Thoracic aorta (tissue), 2 donors: Measurements from ENCODE around the gene SLC25A26. TPM values are rescaled to one million over a fixed set of nuclear protein-coding genes. Genes with fewer than 3 reads are reported as not detected.

Experiments
- ATAC-seq: fragments of 150-250 bp; one replicate; pipeline ENCODE4 v1.8.0; 2017; ENCODE audit warnings: low read depth; ENCODE audit not compliant: insufficient number of reproducible peaks, low FRiP score
- DNase-seq: peaks from one replicate; pipeline ENCODE4 v3.0.0-alpha.2; 2020; ENCODE audit warnings: low spot score
- H3K27ac ChIP-seq, 2 donors: fragments of 200-600 bp; sonication (generic); 1 replicate in 1 of 2; 2 replicates in 1 of 2; pipeline ENCODE4 v1.5.1; 2016; ENCODE audit warnings: mild to moderate bottlenecking in 2 of 2, moderate library complexity in 2 of 2
- H3K27me3 ChIP-seq: fragments of 200-600 bp; sonication (generic); replicated peaks from 2 replicates; pipeline ENCODE4 v1.6.0; 2016; ENCODE audit warnings: mild to moderate bottlenecking; ENCODE audit not compliant: insufficient read depth
- H3K36me3 ChIP-seq: fragments of 200-600 bp; sonication (generic); one replicate; pipeline ENCODE4 v1.5.1; 2016
- H3K4me1 ChIP-seq, 2 donors: fragments of 200-600 bp; sonication (generic); 1 replicate in 1 of 2; 2 replicates in 1 of 2; pipeline versions ENCODE4 v1.5.1 to v1.6.0; 2016; ENCODE audit warnings: low read depth in 2 of 2, mild to moderate bottlenecking in 1 of 2; ENCODE audit not compliant: control insufficient read depth in 1 of 2
- H3K4me3 ChIP-seq: fragments of 200-600 bp; sonication (generic); 2 replicates; pipeline ENCODE4 v1.5.1; 2016; ENCODE audit warnings: mild to moderate bottlenecking
- H3K9me3 ChIP-seq: fragments of 200-600 bp; sonication (generic); 2 replicates; pipeline ENCODE4 v1.5.1; 2016
- total RNA-seq, 2 donors: library from RNA; depleted of rRNA; stranded (reverse); fragments of >200 nt; gene quantifications; one replicate each; pipeline versions ENCODE4 v1.1.0 to v1.2.3, GENCODE V29; 2016
- TF ChIP-seq, protein P1 (sequence below): fragments of 200-600 bp; sonication (generic); IDR thresholded peaks from one replicate; pipeline ENCODE4 v1.5.1; 2019; ENCODE audit warnings: antibody characterized with exemption

Gene SLC25A26
- total RNA-seq, 2 donors from 2014 or later, result 32.5 to 32.8 TPM

DNA sequence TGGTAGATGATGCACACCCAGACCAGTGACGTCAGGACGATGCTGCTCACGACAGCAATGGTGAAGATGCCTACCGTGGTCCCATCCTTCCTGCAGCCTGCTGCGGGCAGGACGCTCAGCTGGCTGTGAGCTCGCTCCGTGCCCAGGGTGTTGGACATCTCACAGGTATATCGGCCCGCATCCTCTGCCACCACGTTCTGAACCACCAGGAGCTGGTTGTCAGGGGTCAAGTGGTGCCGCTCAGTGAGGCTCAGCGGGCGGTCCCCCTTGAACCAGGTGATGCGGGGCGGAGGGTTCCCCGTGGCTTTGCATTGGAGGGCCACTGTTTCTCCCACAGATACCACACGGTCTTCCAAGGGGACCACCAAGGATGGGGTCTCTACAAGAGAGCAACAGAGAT, 162.2 kb downstream of the SLC25A26 start:
- no peak overlapping the region for H3K4me3 ChIP-seq
- no peak overlapping the region for H3K27ac ChIP-seq
- peaks cover 0 to 6% of the 10 kb centered on the region in 2 donors for H3K4me1 ChIP-seq
- no peaks in the 10 kb centered on the region for H3K27me3 ChIP-seq
- no peak for DNase-seq
- ATAC-seq, result no peak
- no peaks in the 10 kb centered on the region for H3K9me3 ChIP-seq
- TF ChIP-seq, protein P1, sequence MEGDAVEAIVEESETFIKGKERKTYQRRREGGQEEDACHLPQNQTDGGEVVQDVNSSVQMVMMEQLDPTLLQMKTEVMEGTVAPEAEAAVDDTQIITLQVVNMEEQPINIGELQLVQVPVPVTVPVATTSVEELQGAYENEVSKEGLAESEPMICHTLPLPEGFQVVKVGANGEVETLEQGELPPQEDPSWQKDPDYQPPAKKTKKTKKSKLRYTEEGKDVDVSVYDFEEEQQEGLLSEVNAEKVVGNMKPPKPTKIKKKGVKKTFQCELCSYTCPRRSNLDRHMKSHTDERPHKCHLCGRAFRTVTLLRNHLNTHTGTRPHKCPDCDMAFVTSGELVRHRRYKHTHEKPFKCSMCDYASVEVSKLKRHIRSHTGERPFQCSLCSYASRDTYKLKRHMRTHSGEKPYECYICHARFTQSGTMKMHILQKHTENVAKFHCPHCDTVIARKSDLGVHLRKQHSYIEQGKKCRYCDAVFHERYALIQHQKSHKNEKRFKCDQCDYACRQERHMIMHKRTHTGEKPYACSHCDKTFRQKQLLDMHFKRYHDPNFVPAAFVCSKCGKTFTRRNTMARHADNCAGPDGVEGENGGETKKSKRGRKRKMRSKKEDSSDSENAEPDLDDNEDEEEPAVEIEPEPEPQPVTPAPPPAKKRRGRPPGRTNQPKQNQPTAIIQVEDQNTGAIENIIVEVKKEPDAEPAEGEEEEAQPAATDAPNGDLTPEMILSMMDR, result no peak
- H3K36me3 ChIP-seq, result peaks cover 68% of the 10 kb centered on the region

DNA sequence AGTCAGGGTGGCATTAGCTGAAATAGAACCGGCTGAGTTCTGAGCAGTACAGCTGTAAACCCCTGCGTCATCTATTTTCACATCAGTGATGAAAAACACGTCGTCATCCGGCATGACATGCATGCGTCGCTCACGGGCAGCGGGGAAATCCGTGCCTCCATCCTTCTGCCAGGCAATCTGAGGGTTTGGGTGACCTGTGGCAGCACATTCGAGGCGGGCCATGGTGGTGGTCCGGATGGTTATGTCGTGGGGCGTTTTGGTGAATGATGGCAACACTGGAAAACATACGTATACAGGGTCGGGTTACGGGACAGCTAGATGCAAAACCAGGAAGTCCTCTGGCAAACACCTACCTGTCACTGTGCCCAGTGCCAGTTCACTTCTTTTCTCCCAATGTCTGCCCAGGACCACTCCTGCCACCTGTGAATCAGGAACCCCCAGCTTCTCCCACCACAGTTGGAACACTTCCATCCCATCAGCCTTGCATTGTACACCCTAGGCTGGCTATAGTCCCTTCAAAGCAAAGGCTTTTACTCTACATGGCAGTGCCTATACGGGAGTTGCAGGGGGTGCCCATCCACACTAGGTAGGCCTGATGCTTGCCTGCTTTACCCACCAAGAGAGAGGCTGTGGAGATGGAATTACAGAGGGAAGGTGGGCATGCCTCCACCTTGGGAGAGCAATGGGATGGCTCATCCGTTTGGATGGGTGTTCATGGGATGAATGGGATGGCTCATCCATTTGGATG, 163.4 kb downstream of the SLC25A26 start:
- no peaks in the 10 kb centered on the region for H3K27me3 ChIP-seq
- H3K9me3 ChIP-seq, result no peaks in the 10 kb centered on the region
- DNase-seq (no peak), ATAC-seq (no peak)
- peaks cover 0 to 6% of the 10 kb centered on the region in 2 donors for H3K4me1 ChIP-seq
- H3K36me3 ChIP-seq, result peaks cover 68% of the 10 kb centered on the region
- TF ChIP-seq, protein P1, result no peak
- H3K27ac ChIP-seq, result no peak overlapping the region
- no peak overlapping the region for H3K4me3 ChIP-seq

DNA sequence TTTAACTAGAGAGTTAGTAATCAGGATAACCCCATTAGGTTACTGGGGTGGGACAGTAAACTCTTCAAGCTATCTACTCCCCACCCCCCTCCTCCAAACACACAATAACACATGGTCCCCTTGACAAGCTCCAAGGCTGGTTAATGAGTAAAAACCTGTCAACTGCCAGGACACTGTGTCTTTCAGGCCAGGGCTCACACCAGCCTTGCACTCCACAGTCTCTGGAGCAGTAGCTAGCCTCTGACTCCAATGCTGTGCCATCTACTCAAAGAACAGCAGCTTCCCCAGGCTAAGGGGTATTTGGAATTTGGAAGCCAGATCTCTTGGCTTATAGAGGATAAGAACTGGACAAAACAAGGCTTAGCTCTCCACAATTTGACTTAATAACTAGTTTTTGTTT, 164.3 kb downstream of the SLC25A26 start:
- H3K36me3 ChIP-seq, result peaks cover 60% of the 10 kb centered on the region

DNA sequence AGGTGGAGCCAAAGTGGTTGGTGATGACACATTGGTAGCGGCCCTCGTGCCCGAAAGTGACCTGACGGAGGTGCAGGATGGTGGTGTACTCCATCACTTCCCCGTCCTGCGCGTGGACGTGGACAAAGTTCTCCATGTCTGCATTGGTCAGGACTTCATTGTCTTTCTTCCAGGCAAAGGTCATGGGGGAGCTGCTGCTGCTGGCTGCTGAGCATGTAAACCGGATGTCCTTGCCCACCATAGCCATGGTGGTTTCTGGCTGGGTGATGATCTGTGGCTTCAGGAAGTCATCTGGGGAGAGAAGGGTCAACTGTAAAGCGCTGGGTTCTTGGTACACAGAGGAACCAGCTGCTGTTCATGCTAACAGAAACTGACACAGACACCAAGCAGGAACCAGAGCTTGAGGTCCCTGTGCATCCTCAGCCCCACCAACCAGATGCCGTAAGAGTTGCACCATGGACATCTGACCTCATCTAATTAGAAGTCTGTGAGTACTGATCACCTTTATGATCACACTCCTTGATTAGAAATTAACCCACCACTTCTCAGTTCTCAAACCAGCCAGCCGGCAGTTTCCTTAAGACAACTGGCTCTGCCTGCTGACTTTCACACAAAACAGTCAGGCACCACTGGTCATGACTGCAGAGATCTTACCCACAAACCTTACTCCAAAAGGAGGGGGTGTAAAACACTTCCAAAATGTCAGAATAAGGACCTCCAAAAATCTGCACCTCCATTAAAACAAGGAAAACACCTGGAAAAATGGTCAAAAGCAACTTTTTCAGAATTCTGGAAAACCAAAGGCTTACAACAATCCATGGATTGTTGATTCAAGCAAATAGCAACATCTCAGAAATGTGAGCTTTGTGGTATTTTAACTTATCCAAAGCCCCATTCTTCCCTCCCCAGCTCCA, 165.5 kb downstream of the SLC25A26 start:
- ATAC-seq, result no peak

More for the DNA sequence above, 164.3 kb downstream of the SLC25A26 start:
- DNase-seq (no peak), ATAC-seq (no peak)
- TF ChIP-seq, protein P1, result no peak
- Histone ChIP-seq H3K4me1 (peaks cover 0 to 6% of the 10 kb centered on the region in 2 donors), H3K4me3 (no peak overlapping the region), H3K27ac (no peak overlapping the region), H3K27me3 (no peaks in the 10 kb centered on the region), H3K9me3 (no peaks in the 10 kb centered on the region)

More for the DNA sequence above, 165.5 kb downstream of the SLC25A26 start:
- no peak for DNase-seq
- Histone ChIP-seq H3K27ac (peak overlapping the region in 1 of 2 donors; percentile 26), H3K36me3 (peaks cover 48% of the 10 kb centered on the region), H3K27me3 (no peaks in the 10 kb centered on the region), H3K4me3 (no peak overlapping the region), H3K4me1 (peaks cover 0 to 6% of the 10 kb centered on the region in 2 donors), H3K9me3 (no peaks in the 10 kb centered on the region)
- TF ChIP-seq, protein P1, result no peak
